Endodermal cell (in vitro differentiated cells): ENCODE results near the gene INTS4. TPM values are rescaled to one million over a fixed set of nuclear protein-coding genes. Genes with fewer than 3 reads are reported as not detected.
"Not testable (repeated sequence)": the region's sequence is repeated elsewhere in the genome, so short reads cannot be mapped to it uniquely, and the experiment has no call there.

Experiments used
- DNase-seq: peaks from one replicate; pipeline ENCODE4 v3.0.0-alpha.2; 2017
- H3K27ac ChIP-seq: 2 replicates; pipeline ENCODE4 v1.5.1; 2013; ENCODE audit warnings: mild to moderate bottlenecking, low read depth, low read length, moderate library complexity
- H3K27me3 ChIP-seq: 2 replicates; pipeline ENCODE4 v1.6.1; 2013; ENCODE audit warnings: mild to moderate bottlenecking, low read length, moderate library complexity; ENCODE audit not compliant: insufficient read depth, control insufficient read depth, poor library complexity, severe bottlenecking
- H3K36me3 ChIP-seq: 2 replicates; pipeline ENCODE4 v1.7.0; 2013; ENCODE audit warnings: mild to moderate bottlenecking, low read length, moderate library complexity; ENCODE audit not compliant: control insufficient read depth, insufficient read depth
- H3K4me1 ChIP-seq: one replicate; pipeline ENCODE4 v1.7.0; 2013; ENCODE audit warnings: low read length; ENCODE audit not compliant: control insufficient read depth, insufficient read depth
- H3K4me3 ChIP-seq: 2 replicates; pipeline ENCODE4 v1.5.1; 2013; ENCODE audit warnings: mild to moderate bottlenecking, low read length, moderate library complexity
- H3K9ac ChIP-seq: 2 replicates; pipeline ENCODE4 v1.6.1; 2013; ENCODE audit warnings: mild to moderate bottlenecking, low read length, moderate library complexity; ENCODE audit not compliant: poor library complexity, severe bottlenecking; ENCODE audit errors: extremely low read depth
- H3K9me3 ChIP-seq: 2 replicates; pipeline ENCODE4 v1.6.1; 2013; ENCODE audit warnings: mild to moderate bottlenecking, low read length, moderate library complexity; ENCODE audit not compliant: control insufficient read depth
- H3K27ac Mint-ChIP-seq: 2 replicates; pipeline ENCODE4 v1.8.0; 2020; ENCODE audit warnings: mixed read lengths
- H3K27me3 Mint-ChIP-seq: 2 replicates; pipeline ENCODE4 v1.8.0; 2021; ENCODE audit warnings: mild to moderate bottlenecking, mixed read lengths; ENCODE audit not compliant: insufficient read depth
- H3K36me3 Mint-ChIP-seq: 2 replicates; pipeline ENCODE4 v1.8.0; 2020; ENCODE audit warnings: low read depth, mixed read lengths
- H3K4me1 Mint-ChIP-seq: 2 replicates; pipeline ENCODE4 v1.8.0; 2020; ENCODE audit warnings: mixed read lengths
- H3K4me3 Mint-ChIP-seq: 2 replicates; pipeline ENCODE4 v1.8.0; 2020; ENCODE audit warnings: mild to moderate bottlenecking, moderate library complexity, mixed read lengths
- H3K9me3 Mint-ChIP-seq: 2 replicates; pipeline ENCODE4 v1.8.0; 2020; ENCODE audit warnings: mild to moderate bottlenecking, mixed read lengths
- WGBS, 2 experiments: methylation state at CpG; one replicate each; pipeline versions ENCODE4 v1.1.5 to v1.1.7; 2013; ENCODE audit warnings: missing lambda C conversion rate in 2 of 2, mixed read lengths in 1 of 2; ENCODE audit not compliant: insufficient coverage in 1 of 2, insufficient read length in 1 of 2; 5-methylcytosine and 5-hydroxymethylcytosine counted together
- total RNA-seq, 2 donors: library from RNA; stranded (reverse); fragmentation: NEBNext Ultra II Directional in 1 of 2; extraction: Animal tissue kit (Norgen Biotek cat#: 25700) in 1 of 2; gene quantifications; 2 replicates in 1 of 2; 3 replicates in 1 of 2; pipeline ENCODE4 v1.2.1, GENCODE V29; 2021
- TF ChIP-seq, protein P1 (sequence below): fragments of 200-600 bp; sonication (generic); conservative IDR thresholded peaks from 2 replicates; pipeline ENCODE4 v1.5.0; 2021; ENCODE audit warnings: antibody characterized with exemption, mild to moderate bottlenecking

Gene INTS4
- total RNA-seq, 2 donors from 2014 or later = 37.2 to 42.0 TPM

DNA sequence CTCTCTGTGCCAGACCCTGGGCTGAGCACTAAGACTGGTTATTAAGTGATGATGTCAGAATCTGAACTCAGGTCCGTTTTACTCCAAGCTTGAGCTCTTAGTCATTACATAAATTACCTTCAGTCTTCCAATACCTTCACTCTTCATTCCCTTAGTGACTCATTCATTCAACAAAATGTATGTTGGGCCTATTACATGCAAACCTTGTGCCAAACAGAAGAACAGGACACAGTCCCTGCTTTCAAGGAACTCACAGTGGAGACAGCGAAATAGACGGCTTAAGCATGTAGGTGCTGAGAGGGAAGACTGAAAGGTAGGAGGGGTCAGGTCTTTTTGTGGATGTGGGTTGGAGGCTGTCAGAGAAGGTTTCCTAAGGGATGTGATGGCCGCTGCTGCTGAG, 25.3 kb upstream of the INTS4 start:
- Mint-ChIP-seq H3K27me3 (no peaks in the 10 kb centered on the region), H3K4me3 (no peak overlapping the region), H3K9me3 (no peaks in the 10 kb centered on the region), H3K4me1 (peaks cover 23% of the 10 kb centered on the region), H3K36me3 (peaks cover 12% of the 10 kb centered on the region), H3K27ac (no peak overlapping the region)
- TF ChIP-seq, protein P1, sequence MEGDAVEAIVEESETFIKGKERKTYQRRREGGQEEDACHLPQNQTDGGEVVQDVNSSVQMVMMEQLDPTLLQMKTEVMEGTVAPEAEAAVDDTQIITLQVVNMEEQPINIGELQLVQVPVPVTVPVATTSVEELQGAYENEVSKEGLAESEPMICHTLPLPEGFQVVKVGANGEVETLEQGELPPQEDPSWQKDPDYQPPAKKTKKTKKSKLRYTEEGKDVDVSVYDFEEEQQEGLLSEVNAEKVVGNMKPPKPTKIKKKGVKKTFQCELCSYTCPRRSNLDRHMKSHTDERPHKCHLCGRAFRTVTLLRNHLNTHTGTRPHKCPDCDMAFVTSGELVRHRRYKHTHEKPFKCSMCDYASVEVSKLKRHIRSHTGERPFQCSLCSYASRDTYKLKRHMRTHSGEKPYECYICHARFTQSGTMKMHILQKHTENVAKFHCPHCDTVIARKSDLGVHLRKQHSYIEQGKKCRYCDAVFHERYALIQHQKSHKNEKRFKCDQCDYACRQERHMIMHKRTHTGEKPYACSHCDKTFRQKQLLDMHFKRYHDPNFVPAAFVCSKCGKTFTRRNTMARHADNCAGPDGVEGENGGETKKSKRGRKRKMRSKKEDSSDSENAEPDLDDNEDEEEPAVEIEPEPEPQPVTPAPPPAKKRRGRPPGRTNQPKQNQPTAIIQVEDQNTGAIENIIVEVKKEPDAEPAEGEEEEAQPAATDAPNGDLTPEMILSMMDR = no peak
- Histone ChIP-seq H3K9me3 (no peaks in the 10 kb centered on the region), H3K36me3 (no peaks in the 10 kb centered on the region), H3K4me1 (peaks cover 5% of the 10 kb centered on the region), H3K9ac (no peak overlapping the region), H3K4me3 (no peak overlapping the region), H3K27me3 (no peaks in the 10 kb centered on the region), H3K27ac (no peak overlapping the region)
- 64 to 67% methylated on average over 4 of the region's 4 CpGs for WGBS, 2 experiments
- no peak for DNase-seq

DNA sequence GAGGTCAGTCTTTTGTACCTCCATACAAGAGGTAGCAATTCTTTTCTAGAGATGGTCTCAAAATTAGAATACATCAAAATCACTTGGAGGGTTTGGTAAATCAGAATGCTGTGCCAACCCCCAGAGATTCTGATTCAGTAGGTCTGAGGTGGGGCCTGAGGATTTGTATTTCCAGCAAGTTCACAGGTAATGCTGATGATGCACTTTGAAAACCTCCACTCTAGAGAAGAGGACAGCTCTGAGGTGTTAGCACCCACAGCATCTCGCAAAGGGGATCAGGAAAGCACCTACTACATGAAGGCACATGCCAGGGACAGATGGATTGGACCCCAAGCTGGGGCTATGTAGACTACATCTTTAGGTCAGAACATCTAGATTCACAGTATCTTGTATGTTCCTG, 21.4 kb upstream of the INTS4 start:
- no peak overlapping the region for H3K9ac ChIP-seq
- H3K4me1 ChIP-seq = peaks cover 5% of the 10 kb centered on the region
- H3K4me3 Mint-ChIP-seq = no peak overlapping the region
- H3K27me3 Mint-ChIP-seq = no peaks in the 10 kb centered on the region
- peaks cover 12% of the 10 kb centered on the region for H3K36me3 Mint-ChIP-seq
- H3K27ac ChIP-seq = no peak overlapping the region
- 91 to 100% methylated on average over 1 of the region's 1 CpG for WGBS, 2 experiments
- no peak overlapping the region for H3K27ac Mint-ChIP-seq
- no peak for DNase-seq
- no peaks in the 10 kb centered on the region for H3K36me3 ChIP-seq
- TF ChIP-seq, protein P1 = no peak
- no peaks in the 10 kb centered on the region for H3K9me3 ChIP-seq
- no peak overlapping the region for H3K4me3 ChIP-seq
- peaks cover 10% of the 10 kb centered on the region for H3K4me1 Mint-ChIP-seq
- no peaks in the 10 kb centered on the region for H3K9me3 Mint-ChIP-seq
- no peaks in the 10 kb centered on the region for H3K27me3 ChIP-seq

DNA sequence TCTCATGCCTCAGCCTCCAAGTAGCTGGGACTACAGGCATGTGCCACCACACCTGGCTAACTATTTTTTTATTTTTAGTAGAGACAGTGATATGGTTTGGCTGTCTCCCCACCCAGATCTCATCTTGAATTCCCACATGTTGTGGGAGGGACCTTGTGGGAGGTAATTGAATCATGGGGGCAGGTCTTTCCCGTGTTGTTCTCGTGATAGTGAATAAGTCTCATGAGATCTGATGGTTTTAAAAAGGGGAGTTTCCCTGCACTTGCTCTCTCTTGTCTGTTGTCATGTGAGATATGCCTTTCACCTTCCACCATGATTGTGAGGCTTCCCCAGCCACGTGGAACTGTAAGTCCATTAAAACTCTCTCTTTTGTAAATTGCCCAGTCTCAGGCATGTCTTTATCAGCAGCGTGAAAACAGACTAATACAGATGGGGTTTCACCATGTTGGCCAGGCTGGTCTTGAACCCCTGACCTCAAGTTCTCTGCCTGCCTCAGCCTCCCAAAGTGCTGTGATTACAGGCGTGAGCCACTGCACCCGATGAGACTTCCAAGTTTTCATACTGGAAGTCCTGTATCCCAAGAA, 20.6 kb upstream of the INTS4 start:
- H3K27me3 Mint-ChIP-seq, H3K27ac Mint-ChIP-seq, H3K4me3 Mint-ChIP-seq, H3K36me3 ChIP-seq, H3K27ac ChIP-seq, H3K9me3 ChIP-seq, H3K27me3 ChIP-seq, H3K4me3 ChIP-seq, H3K9ac ChIP-seq, H3K4me1 ChIP-seq, DNase-seq, H3K9me3 Mint-ChIP-seq, H3K4me1 Mint-ChIP-seq: not testable (repeated sequence)
- 87 to 91% methylated on average over 6 of the region's 6 CpGs for WGBS, 2 experiments
- peaks cover 12% of the 10 kb centered on the region for H3K36me3 Mint-ChIP-seq

DNA sequence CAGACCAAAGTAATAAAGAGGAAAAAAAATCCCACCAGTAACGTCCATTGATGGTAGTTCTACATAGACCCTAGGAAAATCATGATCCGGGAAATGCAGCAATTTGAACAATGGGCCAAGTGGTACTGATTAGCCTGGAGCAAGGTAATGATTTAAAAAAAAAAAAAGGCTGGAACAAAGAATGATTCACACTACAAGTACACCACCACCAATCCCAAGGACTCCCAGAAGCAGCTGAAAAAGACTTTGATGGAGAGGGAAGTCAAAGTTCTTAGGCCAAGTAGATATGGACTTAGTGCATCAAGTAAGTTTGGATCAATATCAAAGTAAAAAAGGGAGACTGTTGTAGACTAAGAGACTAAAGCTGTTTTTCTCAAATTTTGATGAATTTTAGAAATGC, 16.8 kb upstream of the INTS4 start:
- H3K9me3 Mint-ChIP-seq = no peaks in the 10 kb centered on the region
- TF ChIP-seq, protein P1 = no peak
- 92% methylated on average over 2 of the region's 2 CpGs for WGBS, 2 experiments
- H3K27ac Mint-ChIP-seq = no peak overlapping the region
- H3K4me1 Mint-ChIP-seq = no peaks in the 10 kb centered on the region
- no peak overlapping the region for H3K9ac ChIP-seq
- no peak overlapping the region for H3K27ac ChIP-seq
- H3K27me3 ChIP-seq = no peaks in the 10 kb centered on the region
- H3K27me3 Mint-ChIP-seq = no peaks in the 10 kb centered on the region
- no peaks in the 10 kb centered on the region for H3K4me1 ChIP-seq
- no peak overlapping the region for H3K4me3 Mint-ChIP-seq
- no peaks in the 10 kb centered on the region for H3K9me3 ChIP-seq
- no peak overlapping the region for H3K4me3 ChIP-seq
- no peak for DNase-seq
- H3K36me3 ChIP-seq = no peaks in the 10 kb centered on the region
- peaks cover 6% of the 10 kb centered on the region for H3K36me3 Mint-ChIP-seq
